K562 (cell line): ENCODE results near the gene CRLF1. TPM values are rescaled to one million over a fixed set of nuclear protein-coding genes. Genes with fewer than 3 reads are reported as not detected.

Experiments used
- ATAC-seq: fragments of 200-7000 bp; cut with Tn5 transposase; 3 replicates; pipeline ENCODE4 v1.9.1; 2020; ENCODE audit warnings: moderate library complexity
- BruUV-seq: library from RNA; stranded (reverse); fragments of 400-500 nt; replicated peaks from 2 replicates; lab custom pipeline; 2021; lab: Mats Ljungman, UMichigan
- CTCF ChIA-PET: fragments of 300-600 bp; formaldehyde crosslinking; extraction: SDS; loops from one replicate; lab custom pipeline; 2021; ENCODE audit warnings: low intra/inter-chr PET ratio; lab: Yijun Ruan, JAX
- POLR2A ChIA-PET: fragments of 300-600, 350-650 bp; sonication (Branson Sonifier 250); formaldehyde crosslinking; extraction: SDS; loops from one replicate; lab custom pipeline; 2021; ENCODE audit warnings: antibody characterized with exemption, inconsistent platforms; lab: Yijun Ruan, JAX
- DNase-seq, 4 experiments: peaks; one replicate each; pipeline versions ENCODE4 v3.0.0 to v3.0.0-alpha.2; 2011 to 2018; ENCODE audit warnings: low spot score in 3 of 4, mixed read lengths in 3 of 4; ENCODE audit errors: extremely low read depth in 1 of 4
- FAIRE-seq: peaks from 2 replicates; lab custom pipeline; 2011; peaks lifted over from hg19 to GRCh38; lab: Jason Lieb, UNC
- H2AFZ ChIP-seq: 2 replicates; pipeline ENCODE4 v1.6.0; 2011; ENCODE audit warnings: low read depth, low read length, control low read depth, inconsistent platforms
- H3K27ac ChIP-seq: fragments of 200-600 bp; 3 replicates; pipeline ENCODE4 v1.8.0; 2011; ENCODE audit warnings: low read depth, mild to moderate bottlenecking, control low read depth, inconsistent platforms, low read length, moderate library complexity, mixed read lengths; ENCODE audit errors: extremely low read depth
- H3K27me3 ChIP-seq, 2 experiments: fragments of 300-600 bp in 1 of 2; 2 replicates in 1 of 2; 3 replicates in 1 of 2; pipeline versions ENCODE4 v1.6.0 to v1.8.0; 2011; ENCODE audit warnings: inconsistent platforms in 2 of 2, low read length in 2 of 2, mild to moderate bottlenecking in 1 of 2, mixed read lengths in 1 of 2, moderate library complexity in 1 of 2; ENCODE audit not compliant: control insufficient read depth in 2 of 2, insufficient read depth in 2 of 2
- H3K36me3 ChIP-seq: fragments of 300-600 bp; 3 replicates; pipeline ENCODE4 v1.8.0; 2011; ENCODE audit warnings: mild to moderate bottlenecking, low read length, inconsistent platforms; ENCODE audit not compliant: control insufficient read depth, insufficient read depth
- H3K4me1 ChIP-seq, 2 experiments: fragments of 200-600 bp in 1 of 2; replicated peaks in 1 of 2; 2 replicates in 1 of 2; 3 replicates in 1 of 2; pipeline versions ENCODE4 v1.5.1 to v1.8.0; 2011; ENCODE audit warnings: inconsistent platforms in 2 of 2, low read length in 2 of 2, mild to moderate bottlenecking in 1 of 2, mixed read lengths in 1 of 2, moderate library complexity in 1 of 2; ENCODE audit not compliant: control insufficient read depth in 2 of 2, insufficient read depth in 2 of 2
- H3K4me2 ChIP-seq: 2 replicates; pipeline ENCODE4 v1.6.1; 2011; ENCODE audit warnings: low read length, control low read depth, inconsistent platforms, mixed read lengths; ENCODE audit not compliant: insufficient read depth
- H3K4me3 ChIP-seq: fragments of 200-600 bp; sonication (generic), shearing (Covaris generic); 2 replicates; pipeline ENCODE4 v1.5.1; 2016; ENCODE audit warnings: control low read depth, inconsistent platforms
- H3K79me2 ChIP-seq: fragments of 200-600 bp; 3 replicates; pipeline ENCODE4 v1.8.0; 2011; ENCODE audit warnings: low read length, inconsistent platforms; ENCODE audit not compliant: control insufficient read depth, insufficient read depth
- H3K9ac ChIP-seq, 2 experiments: 2 replicates each; pipeline versions ENCODE4 v1.6.0 to v1.6.1; 2011; ENCODE audit warnings: low read depth in 2 of 2, low read length in 2 of 2, control low read depth in 1 of 2, inconsistent platforms in 1 of 2, mild to moderate bottlenecking in 1 of 2, mixed read lengths in 1 of 2; ENCODE audit not compliant: insufficient read depth in 1 of 2
- H3K9me1 ChIP-seq: one replicate; pipeline ENCODE4 v1.6.0; 2011; ENCODE audit warnings: inconsistent platforms, mild to moderate bottlenecking, low read length, moderate library complexity; ENCODE audit not compliant: control insufficient read depth, insufficient read depth
- H3K9me3 ChIP-seq: replicated peaks from 2 replicates; pipeline ENCODE4 v1.5.1; 2011; ENCODE audit warnings: low read depth, low read length, inconsistent platforms; ENCODE audit not compliant: control insufficient read depth, insufficient read depth
- H4K20me1 ChIP-seq: replicated peaks from 2 replicates; pipeline ENCODE4 v1.6.1; 2011; ENCODE audit warnings: low read length, inconsistent platforms, mixed read lengths; ENCODE audit not compliant: control insufficient read depth, insufficient read depth
- HDAC3 ChIP-seq: fragments of 450-650 bp; IDR thresholded peaks from 2 replicates; pipeline ENCODE4 v1.6.1; 2018; ENCODE audit warnings: borderline replicate concordance, mild to moderate bottlenecking, moderate library complexity; ENCODE audit not compliant: partially characterized antibody
- HMGN3 ChIP-seq: IDR thresholded peaks from 2 replicates; pipeline ENCODE4 v1.6.1; 2011; ENCODE audit warnings: borderline replicate concordance, low read depth, mild to moderate bottlenecking, mixed read lengths, low read length; ENCODE audit not compliant: insufficient read length; ENCODE audit errors: extremely low read depth
- HSF4 ChIP-seq: fragments of 250-450 bp; sonication (Bioruptor Pico); IDR thresholded peaks from 2 replicates; pipeline ENCODE4 v2.1.2; 2022; ENCODE audit warnings: mild to moderate bottlenecking, moderate library complexity, borderline replicate concordance
- JUND ChIP-seq, 2 experiments: IDR thresholded peaks; 2 replicates in 1 of 2; 3 replicates in 1 of 2; pipeline ENCODE4 v1.6.1; 2011; ENCODE audit warnings: borderline replicate concordance in 2 of 2, low read depth in 2 of 2, low read length in 2 of 2, improper control_type of control experiment in 1 of 2, missing biosample characterization in 1 of 2, missing genetic modification characterization in 1 of 2, missing genetic modification reagents in 1 of 2
- RAD21 ChIP-seq, 2 experiments: fragments of 250-450 bp in 1 of 2; fragments of 450-650 bp in 1 of 2; sonication (Bioruptor Pico) in 1 of 2; formaldehyde crosslinking in 1 of 2; IDR thresholded peaks in 1 of 2; conservative IDR thresholded peaks in 1 of 2; 2 replicates each; pipeline versions ENCODE4 v1.4.0 to v1.8.0; 2020 to 2022; ENCODE audit warnings: mild to moderate bottlenecking in 2 of 2, moderate library complexity in 1 of 2
- RCOR1 ChIP-seq, 2 experiments: IDR thresholded peaks; 2 replicates each; pipeline ENCODE4 v1.6.1; 2012; ENCODE audit warnings: low read depth in 2 of 2, low read length in 2 of 2, borderline replicate concordance in 1 of 2, improper control_type of control experiment in 1 of 2
- SOX6 ChIP-seq: fragments of 450-650 bp; IDR thresholded peaks from 2 replicates; pipeline ENCODE4 v1.6.1; 2014; ENCODE audit warnings: mild to moderate bottlenecking
- TAF9B ChIP-seq: fragments of 450-650 bp; IDR thresholded peaks from 2 replicates; pipeline ENCODE4 v1.6.1; 2018; ENCODE audit warnings: mild to moderate bottlenecking; ENCODE audit not compliant: partially characterized antibody
- TRIM28 ChIP-seq: fragments of 450-650 bp; IDR thresholded peaks from 2 replicates; pipeline ENCODE4 v1.6.1; 2017
- WGBS: fragments of 100-300 bp; shearing (Covaris generic); methylation state at CpG from one replicate; pipeline ENCODE4 v1.1.6; 2016; ENCODE audit warnings: low coverage, mixed read lengths; ENCODE audit not compliant: insufficient coverage; ENCODE audit errors: missing lambda C conversion rate; 5-methylcytosine and 5-hydroxymethylcytosine counted together
- in situ Hi-C: fragments of 300-500 bp; cut with MboI; formaldehyde crosslinking; loops from 4 replicates; pipeline ENCODE4 v1.15.0; 2018; ENCODE audit warnings: inconsistent platforms, mixed read lengths
- intact Hi-C: fragments of 100-400 bp; cut with micrococcal nuclease; formaldehyde crosslinking; loops from 2 replicates; pipeline ENCODE4 v1.14.2; 2022
- polyA plus RNA-seq, 8 experiments: library from polyadenylated mRNA; depleted of rRNA in 4 of 8; stranded (reverse) in 5 of 8; unstranded in 3 of 8; fragments of >200 nt; fragmentation: Nextera tagmentation in 2 of 8; fragmentation: Illumina TruSeq in 1 of 8; extraction: Ambion mirVana in 2 of 8; extraction: Trizol in 1 of 8; gene quantifications; 2 replicates each; pipeline versions ENCODE4 v1.2.1 to v1.2.3, GENCODE V29; 2011 to 2014; ENCODE audit warnings: inconsistent platforms in 1 of 8, missing spikeins in 1 of 8
- total RNA-seq, 7 experiments: library from RNA; depleted of rRNA in 6 of 7; stranded (reverse); fragments of >200 nt in 6 of 7; fragmentation: Illumina TruSeq in 2 of 7; extraction: Trizol in 2 of 7; gene quantifications; 2 replicates each; pipeline versions ENCODE4 v1.2.1 to v1.2.3, GENCODE V29; 2011 to 2021; ENCODE audit warnings: low replicate concordance in 1 of 7
- TF ChIP-seq, protein P1 (sequence below): IDR thresholded peaks from 2 replicates; pipeline ENCODE4 v1.6.1; 2014; ENCODE audit warnings: antibody characterized with exemption
- TF ChIP-seq, protein P2 (sequence below): fragments of 450-650 bp; IDR thresholded peaks from 2 replicates; pipeline ENCODE4 v1.6.1; 2016

Gene CRLF1
- total and polyA plus RNA-seq, 9 of the 15 experiments (the other 6 are each of a cell fraction or from before 2014, with no cell fraction given) = 0.85 to 3.6 (median 1.7) TPM

DNA sequence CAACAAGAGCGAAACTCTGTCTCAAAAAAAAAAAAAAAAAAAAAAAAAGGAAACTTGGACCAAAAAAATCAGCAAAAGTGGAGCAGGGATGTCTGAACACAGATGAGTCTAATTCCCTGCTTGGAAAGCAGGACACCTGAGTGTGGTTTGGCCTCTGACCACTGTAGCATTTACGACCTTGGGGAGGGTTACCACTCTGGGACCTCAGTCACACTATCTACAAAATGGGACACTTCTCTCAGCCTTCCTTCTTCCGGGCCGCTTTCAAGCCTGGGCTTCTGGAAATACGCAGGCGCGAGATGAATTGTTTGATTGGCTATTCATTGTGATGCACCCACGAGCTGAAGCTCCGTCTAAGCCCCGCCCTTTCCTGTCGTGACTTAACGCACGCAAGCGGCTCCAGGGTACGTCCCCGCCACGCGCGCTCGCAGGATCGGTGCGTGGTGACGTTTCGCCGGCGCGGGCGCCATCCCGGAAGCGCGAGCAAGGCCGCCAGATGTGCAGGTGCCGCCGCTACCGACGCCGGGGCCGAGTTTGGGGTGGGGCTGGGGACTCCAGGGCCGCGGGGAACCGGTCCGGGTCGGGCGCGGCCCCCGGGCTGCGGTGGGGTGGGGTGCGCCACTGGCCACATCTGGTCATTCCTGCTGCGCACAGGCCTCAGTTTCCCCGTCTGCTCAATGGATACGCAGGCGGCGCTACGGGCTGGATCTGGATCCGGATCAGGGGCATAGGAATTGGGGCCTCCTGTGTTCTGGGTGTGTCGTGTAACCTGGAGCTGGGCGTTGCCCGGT is 49.0 kb downstream of the CRLF1 start, which contains the start of gene KXD1 (continued):
- TF ChIP-seq, protein P1, sequence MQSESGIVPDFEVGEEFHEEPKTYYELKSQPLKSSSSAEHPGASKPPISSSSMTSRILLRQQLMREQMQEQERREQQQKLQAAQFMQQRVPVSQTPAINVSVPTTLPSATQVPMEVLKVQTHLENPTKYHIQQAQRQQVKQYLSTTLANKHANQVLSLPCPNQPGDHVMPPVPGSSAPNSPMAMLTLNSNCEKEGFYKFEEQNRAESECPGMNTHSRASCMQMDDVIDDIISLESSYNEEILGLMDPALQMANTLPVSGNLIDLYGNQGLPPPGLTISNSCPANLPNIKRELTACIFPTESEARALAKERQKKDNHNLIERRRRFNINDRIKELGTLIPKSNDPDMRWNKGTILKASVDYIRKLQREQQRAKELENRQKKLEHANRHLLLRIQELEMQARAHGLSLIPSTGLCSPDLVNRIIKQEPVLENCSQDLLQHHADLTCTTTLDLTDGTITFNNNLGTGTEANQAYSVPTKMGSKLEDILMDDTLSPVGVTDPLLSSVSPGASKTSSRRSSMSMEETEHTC = no peak

DNA sequence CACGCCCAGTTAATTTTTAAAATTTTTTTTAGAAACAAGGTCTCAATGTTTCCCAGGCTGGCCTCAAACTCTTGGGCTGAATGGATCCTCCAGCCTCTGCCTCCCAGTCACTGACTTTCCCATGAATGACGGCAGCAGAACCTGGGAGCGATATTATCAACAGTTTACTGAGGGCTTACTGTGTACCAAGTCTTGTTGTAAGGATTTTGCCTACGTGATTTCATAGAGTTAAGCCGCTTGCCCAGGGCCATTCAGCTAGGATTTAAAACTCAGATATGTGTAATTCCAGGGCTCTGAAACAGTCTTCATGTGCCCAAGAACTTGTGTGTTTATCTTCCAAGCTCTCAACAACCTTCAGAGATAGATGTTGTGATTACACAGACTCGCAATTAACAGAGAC is 55.0 kb downstream of the CRLF1 start:
- FAIRE-seq = peak; percentile 42
- peak; percentile 44 for ATAC-seq
- intact Hi-C loops (no loop called here), in situ Hi-C loops (no loop called here)
- no peaks in the 10 kb centered on the region for H3K9me1 ChIP-seq
- no peaks in the 10 kb centered on the region for H3K79me2 ChIP-seq
- whole genome bisulfite sequencing = 16% methylated on average over 6 of the region's 6 CpGs
- no peak overlapping the region for H3K4me2 ChIP-seq
- H3K9me3 ChIP-seq = no peaks in the 10 kb centered on the region
- H3K4me3 ChIP-seq = no peak overlapping the region
- CTCF ChIA-PET = interaction anchor here (0.7 kb wide), 1 partner anchor 50 kb away, joined by 4 read pairs; no protein-coding TSS in a partner anchor
- H3K27ac ChIP-seq = no peak overlapping the region
- TF ChIP-seq, protein P2, sequence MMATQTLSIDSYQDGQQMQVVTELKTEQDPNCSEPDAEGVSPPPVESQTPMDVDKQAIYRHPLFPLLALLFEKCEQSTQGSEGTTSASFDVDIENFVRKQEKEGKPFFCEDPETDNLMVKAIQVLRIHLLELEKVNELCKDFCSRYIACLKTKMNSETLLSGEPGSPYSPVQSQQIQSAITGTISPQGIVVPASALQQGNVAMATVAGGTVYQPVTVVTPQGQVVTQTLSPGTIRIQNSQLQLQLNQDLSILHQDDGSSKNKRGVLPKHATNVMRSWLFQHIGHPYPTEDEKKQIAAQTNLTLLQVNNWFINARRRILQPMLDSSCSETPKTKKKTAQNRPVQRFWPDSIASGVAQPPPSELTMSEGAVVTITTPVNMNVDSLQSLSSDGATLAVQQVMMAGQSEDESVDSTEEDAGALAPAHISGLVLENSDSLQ = peak; percentile 23; the same call in 1 of the 2 replicates
- TF ChIP-seq TRIM28 = no peak
- TF ChIP-seq RCOR1 (IDR thresholded peaks at IDR 0.05; ENCODE audit: borderline replicate concordance in 1 of 2, low read depth in 2 of 2, low read length in 2 of 2) = 0 out of 4 replicates have a peak, but pooled peaks of 1 of the 2 experiments have one; percentile 24
- TF ChIP-seq JUND (IDR thresholded peaks at IDR 0.05; ENCODE audit: borderline replicate concordance, low read depth, low read length) = 0 out of 2 replicates have a peak, but pooled peaks have one; percentile 8
- no peak for TF ChIP-seq JUND (tag; IDR thresholded peaks at IDR 0.05; ENCODE audit: borderline replicate concordance, low read depth, low read length)
- TF ChIP-seq SOX6 = no peak
- TF ChIP-seq RAD21 (CRISPR knock-in tag; conservative IDR thresholded peaks at IDR 0.05 in 1 of 2, IDR thresholded peaks at IDR 0.05 in 1 of 2) = no peak
- no peak for TF ChIP-seq HMGN3
- no peak for TF ChIP-seq TAF9B
- no peak for TF ChIP-seq HSF4 (CRISPR knock-in tag)
- TF ChIP-seq HDAC3 = no peak
- DNase-seq = peak in 1 of 4 experiments; percentile 17
- no peak overlapping the region; a peak in 1 of 4 replicates for H3K9ac ChIP-seq
- H4K20me1 ChIP-seq = no peaks in the 10 kb centered on the region
- POLR2A ChIA-PET = no interaction called here
- H3K36me3 ChIP-seq = no peaks in the 10 kb centered on the region
- no peaks in the 10 kb centered on the region for H3K27me3 ChIP-seq
- H2AFZ ChIP-seq = peak overlapping the region; percentile 34
- BruUV-seq = no TSS peak
- peaks cover 0 to 9% of the 10 kb centered on the region in 2 experiments; a peak in 2 of 5 replicates for H3K4me1 ChIP-seq
